Testis (tissue), 3 donors: ENCODE data around the gene MYO1H. TPM values are rescaled to one million over a fixed set of nuclear protein-coding genes. Genes with fewer than 3 reads are reported as not detected.

Experiments
- DNase-seq: peaks from one replicate; pipeline ENCODE4 v3.0.0-alpha.2; 2019
- H3K27ac ChIP-seq, 2 donors: fragments of 200-600 bp; sonication (generic); one replicate each; pipeline ENCODE4 v1.5.1; 2019
- H3K27me3 ChIP-seq: fragments of 200-600 bp; sonication (generic); one replicate; pipeline ENCODE4 v1.5.1; 2019
- H3K36me3 ChIP-seq: fragments of 200-600 bp; sonication (generic); one replicate; pipeline ENCODE4 v1.5.1; 2017; ENCODE audit warnings: low read depth; ENCODE audit errors: missing control alignments
- H3K4me1 ChIP-seq: fragments of 200-600 bp; sonication (generic); one replicate; pipeline ENCODE4 v1.5.1; 2019
- H3K4me3 ChIP-seq, 2 donors: fragments of 200-600 bp; sonication (generic); one replicate each; pipeline ENCODE4 v1.5.1; 2017 to 2019
- H3K9me3 ChIP-seq: fragments of 200-600 bp; sonication (generic); one replicate; pipeline ENCODE4 v1.5.1; 2017
- CTCF ChIP-seq, 3 experiments: fragments of 450-650 bp in 2 of 3; fragments of 200-600 bp in 1 of 3; sonication (generic) in 1 of 3; IDR thresholded peaks; one replicate each; pipeline ENCODE4 v1.5.1; 2016 to 2019; ENCODE audit warnings: antibody characterized with exemption in 3 of 3, mild to moderate bottlenecking in 2 of 3, moderate library complexity in 1 of 3
- POLR2A ChIP-seq: fragments of 450-650 bp; IDR thresholded peaks from one replicate; pipeline ENCODE4 v1.6.1; 2017; ENCODE audit warnings: antibody characterized with exemption, mild to moderate bottlenecking, moderate library complexity
- WGBS, 2 donors: methylation state at CpG; one replicate each; pipeline ENCODE4 v1.1.5; 2018; 5-methylcytosine and 5-hydroxymethylcytosine counted together
- intact Hi-C: fragments of 100-400 bp; cut with DNase I; formaldehyde crosslinking; loops from one replicate; pipeline ENCODE4 v1.15.1; 2023; ENCODE audit warnings: low total_unique reads
- polyA plus RNA-seq: library from polyadenylated mRNA; stranded (reverse); fragments of 350-450 nt; fragmentation: Illumina TruSeq; extraction: RNeasy Lipid Tissue Mini Kit (QIAGEN cat#74804); gene quantifications from one replicate; pipeline ENCODE4 v1.2.3, GENCODE V29; 2014; ENCODE audit warnings: low read depth, low replicate concordance; ENCODE audit not compliant: insufficient read depth
- total RNA-seq, 2 donors: library from RNA; depleted of rRNA; stranded (reverse); fragments of >200 nt; gene quantifications; one replicate each; pipeline ENCODE4 v1.2.3, GENCODE V29; 2016

MYO1H gene
- total and polyA plus RNA-seq, 3 donors from 2014 or later: 1.7 to 3.7 (median 2.9) TPM

GRCh38 chr12:109432842-109433304, 85.2 kb downstream of the MYO1H start:
- Histone ChIP-seq H3K4me3 (no peak overlapping the region), H3K27ac (no peak overlapping the region), H3K9me3 (no peaks in the 10 kb centered on the region), H3K27me3 (no peaks in the 10 kb centered on the region), H3K36me3 (no peaks in the 10 kb centered on the region), H3K4me1 (no peaks in the 10 kb centered on the region)
- TF ChIP-seq POLR2A (no peak), CTCF (IDR thresholded peaks at IDR 0.05) (peak; percentile 26 to 68 (median 65))
- WGBS, 2 donors: 39 to 51% methylated on average over 14 of the region's 14 CpGs
- DNase-seq: peak; percentile 91
- intact Hi-C loops: no loop called here

- Histone ChIP-seq H3K4me3 (no peak overlapping the region), H3K27me3 (no peaks in the 10 kb centered on the region), H3K9me3 (no peaks in the 10 kb centered on the region), H3K36me3 (no peaks in the 10 kb centered on the region), H3K4me1 (no peaks in the 10 kb centered on the region), H3K27ac (no peak overlapping the region)
- TF ChIP-seq CTCF (IDR thresholded peaks at IDR 0.05) (peak in 2 of 3 experiments; percentile 10 to 12), POLR2A (no peak)
- no peak for DNase-seq
- 62 to 74% methylated on average over 4 of the region's 4 CpGs for WGBS, 2 donors
- intact Hi-C loops: no loop called here
These were observed 85.9 kb downstream of the MYO1H start for GRCh38 chr12:109433618-109434017.

- Histone ChIP-seq H3K27me3 (no peaks in the 10 kb centered on the region), H3K9me3 (no peaks in the 10 kb centered on the region), H3K4me3 (no peak overlapping the region), H3K36me3 (no peaks in the 10 kb centered on the region), H3K4me1 (no peaks in the 10 kb centered on the region), H3K27ac (no peak overlapping the region)
- no peak for TF ChIP-seq CTCF (IDR thresholded peaks at IDR 0.05)
- no peak for TF ChIP-seq POLR2A
- WGBS, 2 donors: 88 to 91% methylated on average over 7 of the region's 7 CpGs
- intact Hi-C loops: no loop called here
- no peak for DNase-seq
These were observed 86.9 kb downstream of the MYO1H start for GRCh38 chr12:109434582-109434981.

GRCh38 chr12:109435428-109436187, 87.9 kb downstream of the MYO1H start:
- TF ChIP-seq CTCF (IDR thresholded peaks at IDR 0.05): no peak
- TF ChIP-seq POLR2A: no peak
- WGBS, 2 donors: 88% methylated on average over 17 of the region's 17 CpGs
- Histone ChIP-seq H3K4me3 (no peak overlapping the region), H3K4me1 (no peaks in the 10 kb centered on the region), H3K27ac (no peak overlapping the region), H3K36me3 (no peaks in the 10 kb centered on the region), H3K27me3 (no peaks in the 10 kb centered on the region), H3K9me3 (no peaks in the 10 kb centered on the region)
- DNase-seq: no peak
- intact Hi-C loops: no loop called here

GRCh38 chr12:109436188-109436560, 88.5 kb downstream of the MYO1H start:
- intact Hi-C loops: no loop called here
- TF ChIP-seq CTCF (IDR thresholded peaks at IDR 0.05): no peak
- TF ChIP-seq POLR2A: no peak

More at GRCh38 chr12:109436188-109436560, 88.5 kb downstream of the MYO1H start:
- no peaks in the 10 kb centered on the region for H3K36me3 ChIP-seq
- no peaks in the 10 kb centered on the region for H3K27me3 ChIP-seq
- no peak for DNase-seq
- 82 to 84% methylated on average over 7 of the region's 7 CpGs for WGBS, 2 donors
- H3K27ac ChIP-seq: no peak overlapping the region
- no peak overlapping the region for H3K4me3 ChIP-seq
- H3K9me3 ChIP-seq: no peaks in the 10 kb centered on the region
- no peaks in the 10 kb centered on the region for H3K4me1 ChIP-seq
